OCI-LY3 (cell line): ENCODE results near the gene CDR2L.
"Not testable (repeated sequence)": the region's sequence is repeated elsewhere in the genome, so short reads cannot be mapped to it uniquely, and the experiment has no call there.

ENCODE experiments used
- H2AFZ ChIP-seq: fragments of 200-600, 300-600 bp; shearing (Covaris generic); 2 replicates; pipeline ENCODE4 v1.6.0; 2014; ENCODE audit warnings: antibody characterized with exemption, low read depth, low read length
- H3K27ac ChIP-seq: fragments of 200-600, 300-600 bp; sonication (generic); 2 replicates; pipeline ENCODE4 v1.5.1; 2014; ENCODE audit warnings: mild to moderate bottlenecking, low read length, moderate library complexity, mixed read lengths
- H3K27me3 ChIP-seq: fragments of 200-600, 300-600 bp; sonication (generic); 2 replicates; pipeline ENCODE4 v1.6.1; 2014; ENCODE audit warnings: low read depth, low read length, mixed read lengths
- H3K36me3 ChIP-seq: fragments of 200-600, 300-600 bp; sonication (generic); replicated peaks from 2 replicates; pipeline ENCODE3; 2014; ENCODE audit warnings: low read depth, low read length, mixed read lengths
- H3K4me1 ChIP-seq: fragments of 300-600, 200-600 bp; sonication (generic); 2 replicates; pipeline ENCODE4 v1.6.1; 2014; ENCODE audit warnings: low read length, mixed read lengths
- H3K4me2 ChIP-seq: fragments of 200-600, 300-600 bp; sonication (generic); 2 replicates; pipeline ENCODE4 v1.6.1; 2014; ENCODE audit warnings: low read length, mixed read lengths
- H3K4me3 ChIP-seq: fragments of 300-600, 200-600 bp; sonication (generic); 2 replicates; pipeline ENCODE4 v1.5.1; 2014; ENCODE audit warnings: antibody characterized with exemption, mild to moderate bottlenecking, low read length, moderate library complexity
- H3K79me2 ChIP-seq: fragments of 300-600, 200-600 bp; shearing (Covaris generic); 2 replicates; pipeline ENCODE4 v1.6.1; 2014; ENCODE audit warnings: mild to moderate bottlenecking, low read length, mixed read lengths
- H3K9ac ChIP-seq: fragments of 300-600, 200-600 bp; shearing (Covaris generic); 2 replicates; pipeline ENCODE4 v1.6.0; 2014; ENCODE audit warnings: mild to moderate bottlenecking, low read length, moderate library complexity
- H3K9me3 ChIP-seq: fragments of 200-600, 300-600 bp; shearing (Covaris generic); 2 replicates; pipeline ENCODE4 v1.6.1; 2014; ENCODE audit warnings: low read length, mixed read lengths; ENCODE audit not compliant: insufficient read depth
- H4K20me1 ChIP-seq: fragments of 200-600, 300-600 bp; sonication (generic); 2 replicates; pipeline ENCODE4 v1.6.1; 2016; ENCODE audit warnings: low read length, mixed read lengths; ENCODE audit not compliant: insufficient read depth
- EZH2phosphoT487 ChIP-seq: fragments of 200-600 bp; shearing (Covaris generic); IDR thresholded peaks from 2 replicates; pipeline ENCODE4 v1.6.1; 2018; ENCODE audit warnings: antibody characterized with exemption, mixed run types, low read depth
- TF ChIP-seq, protein P1 (sequence below): fragments of 200-600, 300-600 bp; sonication (generic); IDR thresholded peaks from 2 replicates; pipeline ENCODE4 v1.5.1; 2014; ENCODE audit warnings: antibody characterized with exemption, low read length, low read depth

The CDR2L gene

GRCh38 chr17:75005291-75005690 is 17.9 kb downstream of the CDR2L start:
- no peak overlapping the region for H3K4me3 ChIP-seq
- no peak overlapping the region for H3K9ac ChIP-seq
- H3K9me3 ChIP-seq = no peaks in the 10 kb centered on the region
- H4K20me1 ChIP-seq = no peaks in the 10 kb centered on the region
- H3K27me3 ChIP-seq = no peaks in the 10 kb centered on the region
- no peak overlapping the region for H3K27ac ChIP-seq
- no peak overlapping the region for H2AFZ ChIP-seq
- H3K79me2 ChIP-seq = no peaks in the 10 kb centered on the region
- H3K36me3 ChIP-seq = no peaks in the 10 kb centered on the region
- no peak overlapping the region for H3K4me2 ChIP-seq
- H3K4me1 ChIP-seq = no peaks in the 10 kb centered on the region
- TF ChIP-seq, protein P1, sequence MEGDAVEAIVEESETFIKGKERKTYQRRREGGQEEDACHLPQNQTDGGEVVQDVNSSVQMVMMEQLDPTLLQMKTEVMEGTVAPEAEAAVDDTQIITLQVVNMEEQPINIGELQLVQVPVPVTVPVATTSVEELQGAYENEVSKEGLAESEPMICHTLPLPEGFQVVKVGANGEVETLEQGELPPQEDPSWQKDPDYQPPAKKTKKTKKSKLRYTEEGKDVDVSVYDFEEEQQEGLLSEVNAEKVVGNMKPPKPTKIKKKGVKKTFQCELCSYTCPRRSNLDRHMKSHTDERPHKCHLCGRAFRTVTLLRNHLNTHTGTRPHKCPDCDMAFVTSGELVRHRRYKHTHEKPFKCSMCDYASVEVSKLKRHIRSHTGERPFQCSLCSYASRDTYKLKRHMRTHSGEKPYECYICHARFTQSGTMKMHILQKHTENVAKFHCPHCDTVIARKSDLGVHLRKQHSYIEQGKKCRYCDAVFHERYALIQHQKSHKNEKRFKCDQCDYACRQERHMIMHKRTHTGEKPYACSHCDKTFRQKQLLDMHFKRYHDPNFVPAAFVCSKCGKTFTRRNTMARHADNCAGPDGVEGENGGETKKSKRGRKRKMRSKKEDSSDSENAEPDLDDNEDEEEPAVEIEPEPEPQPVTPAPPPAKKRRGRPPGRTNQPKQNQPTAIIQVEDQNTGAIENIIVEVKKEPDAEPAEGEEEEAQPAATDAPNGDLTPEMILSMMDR = no peak
- no peak for TF ChIP-seq EZH2phosphoT487

DNA sequence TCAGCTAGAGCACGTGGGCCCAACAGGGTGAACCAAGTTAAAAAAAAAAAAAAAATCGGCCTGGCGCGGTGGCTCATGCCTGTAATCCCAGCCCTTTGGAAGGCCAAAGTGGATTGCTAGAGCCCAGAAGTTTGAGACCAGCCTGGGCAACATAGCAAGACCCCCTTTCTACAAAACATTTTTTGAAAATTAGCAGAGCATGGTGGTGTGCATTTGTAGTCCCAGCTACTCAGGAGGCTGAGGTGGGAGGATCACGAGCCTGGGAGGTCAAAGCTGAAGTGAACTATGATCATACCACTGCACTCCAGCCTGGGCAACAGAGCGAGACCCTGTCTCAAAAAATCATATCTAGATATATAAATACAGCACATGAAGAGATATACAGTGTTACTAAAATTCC is 18.7 kb downstream of the CDR2L start:
- not testable (repeated sequence) for H3K27ac ChIP-seq, H3K36me3 ChIP-seq, H3K9ac ChIP-seq, H3K4me1 ChIP-seq, H3K4me2 ChIP-seq, H3K27me3 ChIP-seq, H2AFZ ChIP-seq, H3K4me3 ChIP-seq, H4K20me1 ChIP-seq, H3K79me2 ChIP-seq, H3K9me3 ChIP-seq

GRCh38 chr17:75006653-75007052 is 19.2 kb downstream of the CDR2L start:
- H3K9ac ChIP-seq = no peak overlapping the region
- H3K27ac ChIP-seq = no peak overlapping the region

DNA sequence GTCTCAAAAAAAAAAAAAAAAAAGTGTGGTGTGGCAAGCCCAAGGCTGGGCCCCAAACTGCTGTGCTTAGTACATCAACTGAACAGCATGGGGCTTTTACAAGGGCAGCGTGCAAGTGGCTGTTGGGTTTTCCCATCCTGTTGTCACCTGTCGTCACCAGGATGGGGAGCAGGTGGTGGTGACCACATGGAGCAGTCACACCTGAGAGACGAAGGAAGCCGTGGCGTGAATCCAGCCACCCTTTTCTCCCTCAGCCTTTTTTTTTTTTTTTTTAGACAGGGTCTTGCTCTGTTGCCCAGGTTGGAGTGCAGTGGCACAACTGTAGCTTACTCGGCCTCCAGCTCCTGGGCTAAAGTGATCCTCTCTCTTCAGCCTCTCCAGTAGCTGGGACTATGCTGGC is 20.9 kb downstream of the CDR2L start:
- H3K79me2 ChIP-seq = peaks cover 7% of the 10 kb centered on the region
- TF ChIP-seq EZH2phosphoT487 = no peak
- TF ChIP-seq, protein P1 = no peak
- H3K4me1 ChIP-seq = peaks cover 8% of the 10 kb centered on the region
- no peaks in the 10 kb centered on the region for H3K27me3 ChIP-seq
- no peak overlapping the region for H3K9ac ChIP-seq
- no peak overlapping the region for H3K27ac ChIP-seq
- no peak overlapping the region for H3K4me2 ChIP-seq
- H3K36me3 ChIP-seq = no peaks in the 10 kb centered on the region
- no peaks in the 10 kb centered on the region for H4K20me1 ChIP-seq
- no peak overlapping the region for H2AFZ ChIP-seq
- H3K4me3 ChIP-seq = no peak overlapping the region
- H3K9me3 ChIP-seq = no peaks in the 10 kb centered on the region

More at GRCh38 chr17:75006653-75007052, 19.2 kb downstream of the CDR2L start:
- H4K20me1 ChIP-seq = no peaks in the 10 kb centered on the region
- H2AFZ ChIP-seq = no peak overlapping the region
- TF ChIP-seq, protein P1 = no peak
- TF ChIP-seq EZH2phosphoT487 = no peak
- no peaks in the 10 kb centered on the region for H3K27me3 ChIP-seq
- peaks cover under 1% of the 10 kb centered on the region; the same call in 1 of the 2 replicates for H3K4me1 ChIP-seq
- H3K36me3 ChIP-seq = no peaks in the 10 kb centered on the region
- no peaks in the 10 kb centered on the region for H3K79me2 ChIP-seq
- no peaks in the 10 kb centered on the region for H3K9me3 ChIP-seq
- no peak overlapping the region for H3K4me2 ChIP-seq
- H3K4me3 ChIP-seq = no peak overlapping the region
